ENCODE data around the gene NDUFS8. TPM values are rescaled to one million over a fixed set of nuclear protein-coding genes. Genes with fewer than 3 reads are reported as not detected.

NDUFS8 gene
- total and polyA plus RNA-seq, 2 experiments from 2014 or later = 175 to 308 TPM

- Mint-ChIP-seq H3K4me1 (peaks cover 4% of the 10 kb centered on the region; the same call in 2 of the 3 replicates), H3K27me3 (ENCODE audit: insufficient read depth, low read depth, poor library complexity) (peaks cover 14% of the 10 kb centered on the region), H3K36me3 (ENCODE audit: low read depth) (peaks cover 61% of the 10 kb centered on the region), H3K27ac (no peak overlapping the region), H3K9me3 (no peaks in the 10 kb centered on the region; the same call in 2 of the 3 replicates), H3K4me3 (no peak overlapping the region)
- Histone ChIP-seq H3K4me1 (ENCODE audit: insufficient read depth) (no peaks in the 10 kb centered on the region), H3K27ac (ENCODE audit: low read depth) (no peak overlapping the region), H2AFZ (no peak overlapping the region), H4K20me1 (replicated peaks; ENCODE audit: insufficient read depth) (peaks cover 14% of the 10 kb centered on the region), H3K4me3 (no peak overlapping the region), H3K4me2 (no peak overlapping the region), H3K9me2 (ENCODE audit: insufficient read depth) (no peaks in the 10 kb centered on the region), H3K27me3 (ENCODE audit: insufficient read depth) (no peaks in the 10 kb centered on the region), H3K36me3 (ENCODE audit: insufficient read depth) (peaks cover 34% of the 10 kb centered on the region), H3F3A (replicated peaks; ENCODE audit: low read depth) (peaks cover 23% of the 10 kb centered on the region), H3K79me2 (replicated peaks; ENCODE audit: insufficient read depth) (no peaks in the 10 kb centered on the region)
- TF ChIP-seq ZNF462 (CRISPR knock-in tag; IDR thresholded peaks at IDR 0.05) (no peak), CREB1 (CRISPR knock-in tag; IDR thresholded peaks at IDR 0.05; ENCODE audit: low read depth) (no peak), STAT1 (IDR thresholded peaks at IDR 0.05; ENCODE audit: unreplicated experiment) (no peak), REST (IDR thresholded peaks at IDR 0.05; ENCODE audit: unreplicated experiment) (no peak), ETS1 (IDR thresholded peaks at IDR 0.05) (no peak), CTCF (conservative IDR thresholded peaks at IDR 0.05; ENCODE audit: low read depth in 2 of 2) (no peak), JUNB (IDR thresholded peaks at IDR 0.05; ENCODE audit: unreplicated experiment) (no peak), ZNF114 (CRISPR knock-in tag; IDR thresholded peaks at IDR 0.05) (no peak), NANOG (IDR thresholded peaks at IDR 0.05; ENCODE audit: borderline replicate concordance) (no peak), POLR2AphosphoS5 (IDR thresholded peaks at IDR 0.05; ENCODE audit: low read depth) (no peak), EZH2 (IDR thresholded peaks at IDR 0.05; ENCODE audit: low read depth, unreplicated experiment) (no peak), EZH2phosphoT487 (IDR thresholded peaks at IDR 0.05; ENCODE audit: unreplicated experiment) (no peak), ZNF331 (CRISPR knock-in tag; IDR thresholded peaks at IDR 0.05; ENCODE audit: low read depth) (no peak)
- DNase-seq (ENCODE audit: low spot score) = no peak
- ATAC-seq = no peak
Measured at GRCh38 chr11:68057807-68058206, 27.3 kb downstream of the NDUFS8 start.

All from GM23338 (cell line).